ENCODE data around the gene LRRC4.

DNA sequence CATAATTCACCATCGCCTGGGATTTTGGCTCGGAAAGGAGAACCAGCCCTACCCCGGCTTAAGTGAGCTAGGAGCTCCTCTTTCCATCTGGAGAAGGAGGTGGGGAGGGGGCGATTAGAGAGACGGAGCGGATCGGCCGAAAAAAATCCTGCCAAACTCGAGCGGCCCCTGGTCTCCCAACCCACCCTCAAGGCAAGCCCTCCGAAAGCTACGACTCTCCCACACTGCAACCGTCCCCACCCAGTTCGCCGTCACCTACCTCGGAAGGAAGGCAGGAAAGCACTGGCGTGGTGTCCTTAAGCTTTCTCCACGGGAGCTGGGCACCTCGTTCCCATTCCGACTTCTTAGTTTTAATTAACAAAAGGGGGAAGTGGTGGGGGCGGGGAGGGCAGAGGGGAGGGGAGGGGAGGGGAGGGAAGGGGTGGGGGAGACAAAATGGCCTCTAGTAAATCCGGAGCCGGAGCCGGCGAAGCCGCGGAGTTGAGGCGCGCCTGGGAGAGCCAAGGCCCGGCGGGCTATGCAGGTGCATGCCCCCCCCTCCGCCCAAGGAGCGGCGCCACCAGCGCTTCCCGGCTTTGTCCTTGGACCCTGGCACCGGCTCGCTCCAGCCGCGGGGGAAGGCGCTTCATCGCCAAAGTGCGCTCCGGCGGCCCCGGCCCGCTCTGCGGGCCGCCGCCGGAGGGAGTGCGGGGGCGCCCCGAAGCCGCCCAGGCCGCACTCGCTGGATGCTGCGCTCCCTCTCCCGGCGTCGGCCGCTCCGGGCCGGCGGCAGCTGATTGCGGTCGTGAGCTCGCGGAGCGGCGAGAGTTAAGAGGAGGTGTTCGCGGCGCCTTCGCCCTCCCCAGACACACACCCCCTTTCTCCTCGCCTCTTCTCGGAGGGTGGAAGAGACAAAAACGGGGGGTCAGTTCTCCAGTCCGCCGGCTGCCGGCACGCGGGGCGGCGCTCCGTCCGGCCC is at the start of gene LRRC4:
- TF ChIP-seq CTCF (IDR thresholded peaks at IDR 0.05) (peak in 2 of 4 experiments; percentile 15 to 25), POLR2A (IDR thresholded peaks at IDR 0.05) (no peak)

All from uterus (tissue), 2 donors.